ENCODE data around the gene ASIC3.
A peak's percentile ranks its signal among the peaks of the same experiment; 100 is the strongest.

Gene ASIC3

GRCh38 chr7:151073990-151074389, 25.7 kb downstream of the ASIC3 start:
- Histone ChIP-seq H3K36me3 (ENCODE audit: insufficient read depth, low read length) (no peaks in the 10 kb centered on the region; the same call in 1 of the 2 replicates), H3K9me3 (ENCODE audit: control insufficient read depth, insufficient read depth, low read length) (no peaks in the 10 kb centered on the region), H3K9ac (ENCODE audit: low read depth, low read length) (no peak overlapping the region), H3K4me1 (ENCODE audit: insufficient read depth, low read length) (peaks cover 13% of the 10 kb centered on the region; the same call in 1 of the 2 replicates)

GRCh38 chr7:151074817-151075661, 26.7 kb downstream of the ASIC3 start:
- Histone ChIP-seq H3K9ac (ENCODE audit: low read depth, low read length) (no peak overlapping the region), H3K36me3 (ENCODE audit: insufficient read depth, low read length) (no peaks in the 10 kb centered on the region; the same call in 1 of the 2 replicates), H3K4me1 (ENCODE audit: insufficient read depth, low read length) (peaks cover 17% of the 10 kb centered on the region; the same call in 1 of the 2 replicates), H3K9me3 (ENCODE audit: control insufficient read depth, insufficient read depth, low read length) (no peaks in the 10 kb centered on the region)

GRCh38 chr7:151075662-151075971, 27.3 kb downstream of the ASIC3 start:
- H3K36me3 ChIP-seq (ENCODE audit: insufficient read depth, low read length) = no peaks in the 10 kb centered on the region; the same call in 1 of the 2 replicates
- H3K4me1 ChIP-seq (ENCODE audit: insufficient read depth, low read length) = peaks cover 17% of the 10 kb centered on the region; the same call in 1 of the 2 replicates
- H3K9me3 ChIP-seq (ENCODE audit: control insufficient read depth, insufficient read depth, low read length) = no peaks in the 10 kb centered on the region
- H3K9ac ChIP-seq (ENCODE audit: low read depth, low read length) = no peak overlapping the region

GRCh38 chr7:151075978-151076426, 27.7 kb downstream of the ASIC3 start:
- H3K4me1 ChIP-seq (ENCODE audit: insufficient read depth, low read length) = peaks cover 17% of the 10 kb centered on the region; the same call in 1 of the 2 replicates
- H3K36me3 ChIP-seq (ENCODE audit: insufficient read depth, low read length) = no peaks in the 10 kb centered on the region; the same call in 1 of the 2 replicates
- no peak overlapping the region for H3K9ac ChIP-seq (ENCODE audit: low read depth, low read length)
- H3K9me3 ChIP-seq (ENCODE audit: control insufficient read depth, insufficient read depth, low read length) = no peaks in the 10 kb centered on the region

- no peak overlapping the region for H3K9ac ChIP-seq (ENCODE audit: low read depth, low read length)
These were observed 28.8 kb downstream of the ASIC3 start for GRCh38 chr7:151076863-151077704.

GRCh38 chr7:151077705-151078232, 29.4 kb downstream of the ASIC3 start:
- Histone ChIP-seq H3K4me1 (ENCODE audit: insufficient read depth, low read length) (peaks cover 19% of the 10 kb centered on the region; the same call in 1 of the 2 replicates), H3K9ac (ENCODE audit: low read depth, low read length) (no peak overlapping the region), H3K9me3 (ENCODE audit: control insufficient read depth, insufficient read depth, low read length) (no peaks in the 10 kb centered on the region), H3K36me3 (ENCODE audit: insufficient read depth, low read length) (no peaks in the 10 kb centered on the region; the same call in 1 of the 2 replicates)

More at GRCh38 chr7:151076863-151077704, 28.8 kb downstream of the ASIC3 start:
- Histone ChIP-seq H3K36me3 (ENCODE audit: insufficient read depth, low read length) (no peaks in the 10 kb centered on the region; the same call in 1 of the 2 replicates), H3K4me1 (ENCODE audit: insufficient read depth, low read length) (peaks cover 19% of the 10 kb centered on the region; the same call in 1 of the 2 replicates), H3K9me3 (ENCODE audit: control insufficient read depth, insufficient read depth, low read length) (no peaks in the 10 kb centered on the region)

GRCh38 chr7:151078233-151079040, 30.1 kb downstream of the ASIC3 start:
- Histone ChIP-seq H3K9me3 (ENCODE audit: control insufficient read depth, insufficient read depth, low read length) (no peaks in the 10 kb centered on the region), H3K9ac (ENCODE audit: low read depth, low read length) (peak overlapping the region; percentile 2; the same call in 1 of the 2 replicates), H3K36me3 (ENCODE audit: insufficient read depth, low read length) (no peaks in the 10 kb centered on the region; the same call in 1 of the 2 replicates), H3K4me1 (ENCODE audit: insufficient read depth, low read length) (peaks cover 19% of the 10 kb centered on the region; the same call in 1 of the 2 replicates)

GRCh38 chr7:151079199-151079910, 31.0 kb downstream of the ASIC3 start:
- peaks cover 19% of the 10 kb centered on the region; the same call in 1 of the 2 replicates for H3K4me1 ChIP-seq (ENCODE audit: insufficient read depth, low read length)

GRCh38 chr7:151080067-151080521, 31.8 kb downstream of the ASIC3 start:
- H3K9ac ChIP-seq (ENCODE audit: low read depth, low read length) = peak overlapping the region; percentile 96
- no peaks in the 10 kb centered on the region for H3K9me3 ChIP-seq (ENCODE audit: control insufficient read depth, insufficient read depth, low read length)
- H3K4me1 ChIP-seq (ENCODE audit: insufficient read depth, low read length) = peaks cover 20% of the 10 kb centered on the region
- H3K36me3 ChIP-seq (ENCODE audit: insufficient read depth, low read length) = no peaks in the 10 kb centered on the region; the same call in 1 of the 2 replicates

More at GRCh38 chr7:151079199-151079910, 31.0 kb downstream of the ASIC3 start:
- peak overlapping the region; percentile 96; the same call in 1 of the 2 replicates for H3K9ac ChIP-seq (ENCODE audit: low read depth, low read length)
- H3K36me3 ChIP-seq (ENCODE audit: insufficient read depth, low read length) = no peaks in the 10 kb centered on the region; the same call in 1 of the 2 replicates
- no peaks in the 10 kb centered on the region for H3K9me3 ChIP-seq (ENCODE audit: control insufficient read depth, insufficient read depth, low read length)

GRCh38 chr7:151080522-151081169, 32.3 kb downstream of the ASIC3 start, which contains the start of gene FASTK:
Gene FASTK, minus strand, starts transcription at chr7:151080809. Its CDS starts 43 bp downstream, at chr7:151080766.
- H3K4me1 ChIP-seq (ENCODE audit: insufficient read depth, low read length) = peaks cover 25% of the 10 kb centered on the region
- peak within 1 kb of the TSS; percentile 96 for H3K9ac ChIP-seq (ENCODE audit: low read depth, low read length)
- H3K9me3 ChIP-seq (ENCODE audit: control insufficient read depth, insufficient read depth, low read length) = no peaks in the 10 kb centered on the region
- no peaks in the 10 kb centered on the region for H3K36me3 ChIP-seq (ENCODE audit: insufficient read depth, low read length)

- H3K4me1 ChIP-seq (ENCODE audit: insufficient read depth, low read length) = peaks cover 22% of the 10 kb centered on the region
- H3K36me3 ChIP-seq (ENCODE audit: insufficient read depth, low read length) = no peaks in the 10 kb centered on the region
- peak overlapping the region; percentile 96 for H3K9ac ChIP-seq (ENCODE audit: low read depth, low read length)
- H3K9me3 ChIP-seq (ENCODE audit: control insufficient read depth, insufficient read depth, low read length) = no peaks in the 10 kb centered on the region
These were observed 33.1 kb downstream of the ASIC3 start for GRCh38 chr7:151081170-151082101.
